DMS53 treated with DMSO at 0.1 percent for 48 hours (cell line): ENCODE measurements around the gene PCLO.

ENCODE experiments used
- DNase-seq: peaks from one replicate; lab custom pipeline; 2025; ENCODE audit not compliant: unreplicated experiment; lab: John Stamatoyannopoulos, UW

Gene PCLO, protein sequence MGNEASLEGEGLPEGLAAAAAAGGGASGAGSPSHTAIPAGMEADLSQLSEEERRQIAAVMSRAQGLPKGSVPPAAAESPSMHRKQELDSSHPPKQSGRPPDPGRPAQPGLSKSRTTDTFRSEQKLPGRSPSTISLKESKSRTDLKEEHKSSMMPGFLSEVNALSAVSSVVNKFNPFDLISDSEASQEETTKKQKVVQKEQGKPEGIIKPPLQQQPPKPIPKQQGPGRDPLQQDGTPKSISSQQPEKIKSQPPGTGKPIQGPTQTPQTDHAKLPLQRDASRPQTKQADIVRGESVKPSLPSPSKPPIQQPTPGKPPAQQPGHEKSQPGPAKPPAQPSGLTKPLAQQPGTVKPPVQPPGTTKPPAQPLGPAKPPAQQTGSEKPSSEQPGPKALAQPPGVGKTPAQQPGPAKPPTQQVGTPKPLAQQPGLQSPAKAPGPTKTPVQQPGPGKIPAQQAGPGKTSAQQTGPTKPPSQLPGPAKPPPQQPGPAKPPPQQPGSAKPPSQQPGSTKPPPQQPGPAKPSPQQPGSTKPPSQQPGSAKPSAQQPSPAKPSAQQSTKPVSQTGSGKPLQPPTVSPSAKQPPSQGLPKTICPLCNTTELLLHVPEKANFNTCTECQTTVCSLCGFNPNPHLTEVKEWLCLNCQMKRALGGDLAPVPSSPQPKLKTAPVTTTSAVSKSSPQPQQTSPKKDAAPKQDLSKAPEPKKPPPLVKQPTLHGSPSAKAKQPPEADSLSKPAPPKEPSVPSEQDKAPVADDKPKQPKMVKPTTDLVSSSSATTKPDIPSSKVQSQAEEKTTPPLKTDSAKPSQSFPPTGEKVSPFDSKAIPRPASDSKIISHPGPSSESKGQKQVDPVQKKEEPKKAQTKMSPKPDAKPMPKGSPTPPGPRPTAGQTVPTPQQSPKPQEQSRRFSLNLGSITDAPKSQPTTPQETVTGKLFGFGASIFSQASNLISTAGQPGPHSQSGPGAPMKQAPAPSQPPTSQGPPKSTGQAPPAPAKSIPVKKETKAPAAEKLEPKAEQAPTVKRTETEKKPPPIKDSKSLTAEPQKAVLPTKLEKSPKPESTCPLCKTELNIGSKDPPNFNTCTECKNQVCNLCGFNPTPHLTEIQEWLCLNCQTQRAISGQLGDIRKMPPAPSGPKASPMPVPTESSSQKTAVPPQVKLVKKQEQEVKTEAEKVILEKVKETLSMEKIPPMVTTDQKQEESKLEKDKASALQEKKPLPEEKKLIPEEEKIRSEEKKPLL (N-terminal part only)

GRCh38 chr7:83162402-83163256 lies at the start of gene PCLO:
TSS of gene PCLO (minus strand) at chr7:83162884. CDS start at chr7:83162592, 292 bp downstream.
- DNase-seq = peak; percentile 96

DNA sequence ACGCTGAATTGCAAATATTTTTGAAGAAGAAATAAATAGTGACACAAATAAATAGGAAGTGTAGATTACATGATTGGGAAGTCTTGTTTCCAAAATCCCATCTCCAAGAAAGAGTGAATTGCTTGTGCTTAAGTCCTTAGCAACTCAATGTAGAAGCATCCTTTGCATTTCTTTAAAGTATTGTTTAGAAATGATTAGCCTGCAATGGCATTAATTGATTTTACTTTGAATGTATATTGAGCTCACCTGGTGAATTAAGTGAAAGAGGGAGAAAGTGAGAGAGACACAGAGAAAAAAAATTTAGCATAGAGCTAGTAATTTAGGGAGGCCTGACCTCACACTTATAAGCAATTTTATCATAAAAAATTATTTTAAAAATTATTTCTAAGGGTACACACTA lies 49.0 kb upstream of the PCLO start:
- no peak for DNase-seq

DNA sequence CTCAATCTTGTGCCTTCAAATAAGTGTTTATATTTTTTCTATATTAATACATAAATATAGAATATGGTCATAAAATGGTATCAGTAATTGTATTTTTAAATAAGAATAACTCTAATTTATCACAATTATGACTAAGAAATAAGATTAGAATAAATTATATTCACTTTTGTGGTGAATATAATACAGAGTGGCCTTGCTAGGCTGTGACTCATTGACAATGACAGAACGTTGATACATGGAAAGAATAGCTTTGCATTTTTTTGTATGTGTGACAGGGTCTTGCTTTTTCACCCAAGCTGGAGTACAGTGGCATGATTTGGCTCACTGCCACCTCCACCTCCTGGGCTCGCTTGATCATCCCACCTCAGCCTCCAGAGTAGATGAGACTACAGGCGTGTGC lies 47.8 kb upstream of the PCLO start:
- DNase-seq = no peak

GRCh38 chr7:83204715-83205114 lies 42.0 kb upstream of the PCLO start:
- DNase-seq = no peak

DNA sequence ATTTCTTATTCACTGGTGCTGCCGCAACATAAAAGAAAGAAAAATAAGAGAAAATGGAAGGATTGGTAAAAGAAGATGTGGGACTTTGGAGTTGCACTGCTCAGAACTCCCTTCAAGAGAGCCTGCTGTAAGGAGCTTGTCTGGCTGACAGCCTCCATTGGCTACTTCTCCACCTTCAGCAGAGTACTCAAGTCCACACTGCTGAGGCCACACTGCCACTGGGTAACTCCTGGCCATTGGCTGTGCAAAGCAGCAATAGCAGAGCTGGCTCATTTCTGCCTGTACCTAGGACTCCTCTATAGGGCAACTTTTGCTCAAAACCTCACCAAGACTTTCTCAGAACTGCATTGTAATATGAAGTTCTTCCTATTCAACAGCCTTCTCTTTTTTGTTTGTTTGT lies 38.7 kb upstream of the PCLO start:
- no peak for DNase-seq

GRCh38 chr7:83190659-83191389 lies 28.1 kb upstream of the PCLO start:
- no peak for DNase-seq

DNA sequence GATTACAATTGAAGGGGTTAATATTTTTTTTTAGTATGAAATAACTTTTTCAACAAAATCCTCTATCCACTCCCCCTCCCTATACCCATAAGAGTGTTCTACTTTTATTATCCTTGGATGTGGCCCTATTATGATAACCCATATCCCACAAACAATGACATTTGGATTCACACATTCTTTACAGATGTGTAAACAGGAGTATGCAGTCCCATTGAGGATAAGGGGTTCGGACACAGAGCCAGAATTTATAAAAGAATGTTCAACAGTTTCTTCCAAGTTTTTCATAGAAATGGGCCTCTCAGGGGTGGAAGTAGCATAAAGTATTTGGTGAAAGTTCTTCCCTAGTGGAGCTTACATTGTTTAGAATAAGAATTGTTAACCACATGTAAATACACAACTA lies 16.1 kb upstream of the PCLO start:
- no peak for DNase-seq

DNA sequence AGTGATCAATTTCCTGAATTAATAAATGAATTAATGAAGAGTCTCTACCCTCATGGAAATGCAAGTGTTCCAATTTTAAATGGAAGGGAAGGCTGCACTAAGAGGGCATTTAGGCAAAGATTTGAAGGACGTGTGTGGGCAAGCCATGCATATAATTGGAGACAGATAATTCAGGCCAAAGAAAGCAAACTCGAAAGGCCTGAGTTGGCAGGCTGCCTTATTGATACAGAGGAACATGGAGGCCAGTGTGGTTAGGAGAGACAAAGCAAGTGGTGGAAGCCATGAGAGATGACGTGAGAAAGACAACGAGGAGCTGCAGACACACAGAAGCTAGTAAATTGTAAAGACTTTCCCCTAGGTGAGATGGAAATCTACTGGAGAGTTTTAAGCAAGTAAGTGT lies 15.4 kb upstream of the PCLO start:
- DNase-seq = no peak

DNA sequence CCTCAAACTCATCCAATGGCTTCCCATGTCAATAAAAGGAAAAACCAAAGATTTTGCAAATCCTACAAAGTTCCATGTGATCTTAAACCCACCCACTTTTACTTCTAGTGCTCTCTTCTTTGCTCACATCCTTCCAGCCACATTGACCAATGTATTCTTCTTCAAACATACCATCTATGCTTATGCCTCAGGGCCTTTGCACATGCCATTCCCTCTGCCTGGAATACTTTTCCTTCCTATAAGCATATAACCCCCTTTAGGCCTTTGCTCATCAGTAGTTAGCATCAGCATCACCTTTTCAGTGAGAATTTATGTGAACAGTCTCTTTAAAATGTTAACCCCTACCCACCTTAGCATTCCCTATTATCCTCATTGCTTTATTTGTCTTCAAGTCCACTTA lies 11.0 kb upstream of the PCLO start:
- DNase-seq = no peak

DNA sequence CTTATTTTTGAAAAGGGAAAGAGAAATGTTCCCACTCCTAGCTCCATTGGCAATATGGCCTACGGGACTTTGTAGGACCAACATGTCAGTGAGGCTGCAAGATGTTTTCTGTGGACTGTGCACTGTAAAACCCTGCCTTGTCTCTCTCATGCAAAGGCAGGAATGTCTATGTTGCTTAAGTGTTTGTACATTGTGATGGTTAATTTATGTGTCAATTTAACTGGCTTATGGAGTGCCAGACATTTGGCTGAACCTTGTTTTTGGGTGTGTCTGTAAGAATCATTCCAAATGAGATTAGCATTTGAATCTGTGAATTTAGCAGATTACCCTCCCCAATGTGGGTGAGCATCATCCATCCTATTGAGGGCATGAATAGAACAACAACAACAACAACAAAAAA lies 4.1 kb upstream of the PCLO start:
- DNase-seq = no peak

DNA sequence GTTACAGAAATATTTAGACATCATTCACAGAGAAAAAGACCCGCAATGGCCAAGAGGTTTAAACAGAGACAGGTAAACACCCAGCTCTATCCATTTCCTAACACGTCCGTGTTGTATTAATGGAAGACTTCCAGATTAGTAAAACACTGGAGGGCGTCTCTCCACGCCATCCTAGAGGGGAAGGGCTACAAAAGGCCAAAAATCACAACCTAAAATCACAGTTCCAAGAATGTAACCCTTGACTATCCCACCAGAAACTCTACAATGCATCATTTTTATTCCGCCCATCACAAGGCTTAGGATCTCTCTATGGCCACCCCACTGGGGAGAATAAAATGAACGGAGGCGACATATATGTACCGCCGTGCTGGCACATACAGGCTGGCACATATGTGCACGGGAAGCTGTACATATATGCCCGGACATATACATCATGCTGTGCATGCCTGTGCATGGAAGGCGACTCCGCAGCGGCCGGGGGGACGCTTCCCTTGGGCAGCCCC lies 734 bp downstream of the PCLO start:
- peak; percentile 41 for DNase-seq

- DNase-seq = peak; percentile 17
Measured at GRCh38 chr7:83161186-83161585, 1.5 kb downstream of the PCLO start.

- DNase-seq = no peak
Measured at GRCh38 chr7:83159731-83160130, 3.0 kb downstream of the PCLO start.

GRCh38 chr7:83156006-83156405 lies 6.7 kb downstream of the PCLO start:
- no peak for DNase-seq

- DNase-seq = no peak
Measured at GRCh38 chr7:83155407-83155806, 7.3 kb downstream of the PCLO start.

GRCh38 chr7:83153419-83153818 lies 9.3 kb downstream of the PCLO start:
- DNase-seq = no peak

DNA sequence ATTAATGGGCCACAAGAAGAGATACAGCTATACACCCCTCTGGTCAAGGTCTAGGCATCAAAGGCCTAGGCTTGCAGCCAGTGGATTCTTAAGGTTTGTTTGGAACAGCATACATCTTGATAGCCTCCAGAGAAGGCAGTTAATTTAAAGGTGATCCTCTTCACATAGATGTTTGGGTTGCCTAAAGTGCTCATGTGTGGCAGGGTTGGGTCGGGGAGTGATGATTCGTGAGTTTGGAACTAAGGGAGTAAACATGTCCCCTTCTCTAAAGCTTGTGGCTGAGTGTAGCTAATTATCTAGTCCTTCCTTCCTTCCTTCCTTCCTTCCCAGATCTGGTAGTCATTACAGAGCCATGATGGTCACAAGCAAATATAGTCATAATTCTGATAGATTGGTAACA lies 12.4 kb downstream of the PCLO start:
- no peak for DNase-seq

GRCh38 chr7:83149466-83149865 lies 13.2 kb downstream of the PCLO start:
- DNase-seq = no peak

- DNase-seq = no peak
Measured at GRCh38 chr7:83148776-83149175, 13.9 kb downstream of the PCLO start.

DNA sequence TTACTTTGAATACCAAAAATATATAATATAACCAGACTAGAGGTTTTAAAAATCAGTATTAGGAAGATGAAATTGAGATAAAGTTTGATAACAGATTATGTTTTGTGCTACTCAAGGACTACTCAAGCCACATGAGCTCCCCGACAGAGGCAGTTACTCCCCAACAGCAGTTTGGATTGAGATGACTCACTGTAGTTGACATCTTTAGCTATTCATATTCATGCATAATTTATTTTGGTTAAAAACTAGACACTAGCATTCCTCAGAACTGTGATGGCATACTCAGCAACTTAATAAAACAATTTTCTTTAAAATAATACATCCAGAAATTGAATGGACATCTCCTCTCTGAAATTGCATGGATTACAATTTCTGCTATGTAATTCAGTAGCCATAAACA lies 19.6 kb downstream of the PCLO start:
- DNase-seq = no peak
